H1 (cell line): ENCODE results near the gene CLEC2B.

Source experiments
- BACH1 ChIP-seq: IDR thresholded peaks from 2 replicates; pipeline ENCODE4 v1.6.1; 2012; ENCODE audit warnings: low read length, improper control_type of control experiment
- CBX8 ChIP-seq: fragments of 300-800, 300-1000 bp; sonication (generic); IDR thresholded peaks from 2 replicates; pipeline ENCODE4 v1.7.1; 2016; ENCODE audit warnings: low read depth, low read length, borderline replicate concordance
- CEBPB ChIP-seq: IDR thresholded peaks from 2 replicates; pipeline ENCODE4 v1.6.1; 2012; ENCODE audit warnings: low read depth, low read length
- EP300 ChIP-seq, 2 experiments: IDR thresholded peaks; 1 replicate in 1 of 2; 2 replicates in 1 of 2; pipeline ENCODE4 v1.6.1; 2011 to 2012; ENCODE audit warnings: low read depth in 2 of 2, low read length in 2 of 2, mild to moderate bottlenecking in 2 of 2, borderline replicate concordance in 1 of 2, inconsistent platforms in 1 of 2, moderate library complexity in 1 of 2
- EZH2 ChIP-seq: fragments of 200-600 bp; sonication (generic); IDR thresholded peaks from 2 replicates; pipeline ENCODE4 v1.7.1; 2012; ENCODE audit warnings: low read depth, mild to moderate bottlenecking, moderate library complexity, low read length, inconsistent platforms; ENCODE audit not compliant: severe bottlenecking
- GABPA ChIP-seq: IDR thresholded peaks from 2 replicates; pipeline ENCODE4 v1.6.1; 2011; ENCODE audit warnings: mild to moderate bottlenecking, low read length, moderate library complexity, borderline replicate concordance; ENCODE audit not compliant: insufficient read depth
- POLR2A ChIP-seq, 2 experiments: IDR thresholded peaks; 1 replicate in 1 of 2; 2 replicates in 1 of 2; pipeline ENCODE4 v1.6.1; 2011; ENCODE audit warnings: low read depth in 2 of 2, low read length in 2 of 2, mild to moderate bottlenecking in 2 of 2; ENCODE audit errors: control extremely low read depth in 1 of 2
- POLR2AphosphoS5 ChIP-seq: IDR thresholded peaks from 2 replicates; pipeline ENCODE4 v1.6.1; 2011; ENCODE audit warnings: low read depth, low read length
- SP2 ChIP-seq: IDR thresholded peaks from 2 replicates; pipeline ENCODE4 v1.6.1; 2012; ENCODE audit warnings: mild to moderate bottlenecking, low read length, inconsistent platforms
- TAF1 ChIP-seq: IDR thresholded peaks from 2 replicates; pipeline ENCODE4 v1.6.1; 2011; ENCODE audit warnings: mild to moderate bottlenecking, low read depth, low read length
- TF ChIP-seq, protein P1 (sequence below): fragments of 300-600 bp; sonication (generic); IDR thresholded peaks from 2 replicates; pipeline ENCODE4 v1.7.1; 2012; ENCODE audit warnings: low read length, moderate library complexity, mild to moderate bottlenecking, inconsistent platforms; ENCODE audit not compliant: insufficient replicate concordance
- TF ChIP-seq, protein P2 (sequence below): IDR thresholded peaks from 2 replicates; pipeline ENCODE4 v1.6.1; 2012; ENCODE audit warnings: inconsistent platforms
- TF ChIP-seq, protein P3 (sequence below), 3 experiments: IDR thresholded peaks; 1 replicate in 2 of 3; 2 replicates in 1 of 3; pipeline versions ENCODE4 v1.5.1 to v1.6.1; 2011; ENCODE audit warnings: low read length in 3 of 3, mild to moderate bottlenecking in 3 of 3, inconsistent platforms in 2 of 3, low read depth in 1 of 3, moderate library complexity in 1 of 3; ENCODE audit not compliant: insufficient read depth in 1 of 3; ENCODE audit errors: control extremely low read depth in 1 of 3
- TF ChIP-seq, protein P4 (sequence below): IDR thresholded peaks from 2 replicates; pipeline ENCODE4 v1.6.1; 2012; ENCODE audit warnings: inconsistent platforms

DNA sequence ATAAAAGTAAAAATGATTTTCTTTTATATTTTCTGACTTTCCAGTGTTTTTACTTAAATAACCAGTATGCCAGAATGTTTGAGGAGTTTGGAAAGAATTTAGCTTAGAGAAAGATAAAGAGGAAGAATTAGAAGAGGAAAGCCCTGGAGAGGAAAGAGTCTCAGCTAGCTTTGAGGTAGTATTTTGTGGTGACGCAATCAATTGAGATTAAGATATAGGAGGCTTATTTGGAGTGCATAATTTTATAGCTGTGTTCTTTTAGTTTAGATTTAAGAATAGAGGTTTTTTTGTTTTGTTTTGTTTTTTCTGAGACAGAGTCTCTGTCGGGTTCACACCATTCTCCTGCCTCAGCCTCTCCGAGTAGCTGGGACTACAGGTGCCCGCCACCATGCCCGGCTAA lies 18.1 kb downstream of the CLEC2B start:
- TF ChIP-seq SP2, result no peak
- TF ChIP-seq, protein P1, sequence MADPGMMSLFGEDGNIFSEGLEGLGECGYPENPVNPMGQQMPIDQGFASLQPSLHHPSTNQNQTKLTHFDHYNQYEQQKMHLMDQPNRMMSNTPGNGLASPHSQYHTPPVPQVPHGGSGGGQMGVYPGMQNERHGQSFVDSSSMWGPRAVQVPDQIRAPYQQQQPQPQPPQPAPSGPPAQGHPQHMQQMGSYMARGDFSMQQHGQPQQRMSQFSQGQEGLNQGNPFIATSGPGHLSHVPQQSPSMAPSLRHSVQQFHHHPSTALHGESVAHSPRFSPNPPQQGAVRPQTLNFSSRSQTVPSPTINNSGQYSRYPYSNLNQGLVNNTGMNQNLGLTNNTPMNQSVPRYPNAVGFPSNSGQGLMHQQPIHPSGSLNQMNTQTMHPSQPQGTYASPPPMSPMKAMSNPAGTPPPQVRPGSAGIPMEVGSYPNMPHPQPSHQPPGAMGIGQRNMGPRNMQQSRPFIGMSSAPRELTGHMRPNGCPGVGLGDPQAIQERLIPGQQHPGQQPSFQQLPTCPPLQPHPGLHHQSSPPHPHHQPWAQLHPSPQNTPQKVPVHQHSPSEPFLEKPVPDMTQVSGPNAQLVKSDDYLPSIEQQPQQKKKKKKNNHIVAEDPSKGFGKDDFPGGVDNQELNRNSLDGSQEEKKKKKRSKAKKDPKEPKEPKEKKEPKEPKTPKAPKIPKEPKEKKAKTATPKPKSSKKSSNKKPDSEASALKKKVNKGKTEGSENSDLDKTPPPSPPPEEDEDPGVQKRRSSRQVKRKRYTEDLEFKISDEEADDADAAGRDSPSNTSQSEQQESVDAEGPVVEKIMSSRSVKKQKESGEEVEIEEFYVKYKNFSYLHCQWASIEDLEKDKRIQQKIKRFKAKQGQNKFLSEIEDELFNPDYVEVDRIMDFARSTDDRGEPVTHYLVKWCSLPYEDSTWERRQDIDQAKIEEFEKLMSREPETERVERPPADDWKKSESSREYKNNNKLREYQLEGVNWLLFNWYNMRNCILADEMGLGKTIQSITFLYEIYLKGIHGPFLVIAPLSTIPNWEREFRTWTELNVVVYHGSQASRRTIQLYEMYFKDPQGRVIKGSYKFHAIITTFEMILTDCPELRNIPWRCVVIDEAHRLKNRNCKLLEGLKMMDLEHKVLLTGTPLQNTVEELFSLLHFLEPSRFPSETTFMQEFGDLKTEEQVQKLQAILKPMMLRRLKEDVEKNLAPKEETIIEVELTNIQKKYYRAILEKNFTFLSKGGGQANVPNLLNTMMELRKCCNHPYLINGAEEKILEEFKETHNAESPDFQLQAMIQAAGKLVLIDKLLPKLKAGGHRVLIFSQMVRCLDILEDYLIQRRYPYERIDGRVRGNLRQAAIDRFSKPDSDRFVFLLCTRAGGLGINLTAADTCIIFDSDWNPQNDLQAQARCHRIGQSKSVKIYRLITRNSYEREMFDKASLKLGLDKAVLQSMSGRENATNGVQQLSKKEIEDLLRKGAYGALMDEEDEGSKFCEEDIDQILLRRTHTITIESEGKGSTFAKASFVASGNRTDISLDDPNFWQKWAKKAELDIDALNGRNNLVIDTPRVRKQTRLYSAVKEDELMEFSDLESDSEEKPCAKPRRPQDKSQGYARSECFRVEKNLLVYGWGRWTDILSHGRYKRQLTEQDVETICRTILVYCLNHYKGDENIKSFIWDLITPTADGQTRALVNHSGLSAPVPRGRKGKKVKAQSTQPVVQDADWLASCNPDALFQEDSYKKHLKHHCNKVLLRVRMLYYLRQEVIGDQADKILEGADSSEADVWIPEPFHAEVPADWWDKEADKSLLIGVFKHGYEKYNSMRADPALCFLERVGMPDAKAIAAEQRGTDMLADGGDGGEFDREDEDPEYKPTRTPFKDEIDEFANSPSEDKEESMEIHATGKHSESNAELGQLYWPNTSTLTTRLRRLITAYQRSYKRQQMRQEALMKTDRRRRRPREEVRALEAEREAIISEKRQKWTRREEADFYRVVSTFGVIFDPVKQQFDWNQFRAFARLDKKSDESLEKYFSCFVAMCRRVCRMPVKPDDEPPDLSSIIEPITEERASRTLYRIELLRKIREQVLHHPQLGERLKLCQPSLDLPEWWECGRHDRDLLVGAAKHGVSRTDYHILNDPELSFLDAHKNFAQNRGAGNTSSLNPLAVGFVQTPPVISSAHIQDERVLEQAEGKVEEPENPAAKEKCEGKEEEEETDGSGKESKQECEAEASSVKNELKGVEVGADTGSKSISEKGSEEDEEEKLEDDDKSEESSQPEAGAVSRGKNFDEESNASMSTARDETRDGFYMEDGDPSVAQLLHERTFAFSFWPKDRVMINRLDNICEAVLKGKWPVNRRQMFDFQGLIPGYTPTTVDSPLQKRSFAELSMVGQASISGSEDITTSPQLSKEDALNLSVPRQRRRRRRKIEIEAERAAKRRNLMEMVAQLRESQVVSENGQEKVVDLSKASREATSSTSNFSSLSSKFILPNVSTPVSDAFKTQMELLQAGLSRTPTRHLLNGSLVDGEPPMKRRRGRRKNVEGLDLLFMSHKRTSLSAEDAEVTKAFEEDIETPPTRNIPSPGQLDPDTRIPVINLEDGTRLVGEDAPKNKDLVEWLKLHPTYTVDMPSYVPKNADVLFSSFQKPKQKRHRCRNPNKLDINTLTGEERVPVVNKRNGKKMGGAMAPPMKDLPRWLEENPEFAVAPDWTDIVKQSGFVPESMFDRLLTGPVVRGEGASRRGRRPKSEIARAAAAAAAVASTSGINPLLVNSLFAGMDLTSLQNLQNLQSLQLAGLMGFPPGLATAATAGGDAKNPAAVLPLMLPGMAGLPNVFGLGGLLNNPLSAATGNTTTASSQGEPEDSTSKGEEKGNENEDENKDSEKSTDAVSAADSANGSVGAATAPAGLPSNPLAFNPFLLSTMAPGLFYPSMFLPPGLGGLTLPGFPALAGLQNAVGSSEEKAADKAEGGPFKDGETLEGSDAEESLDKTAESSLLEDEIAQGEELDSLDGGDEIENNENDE, result no peak
- TF ChIP-seq, protein P2, sequence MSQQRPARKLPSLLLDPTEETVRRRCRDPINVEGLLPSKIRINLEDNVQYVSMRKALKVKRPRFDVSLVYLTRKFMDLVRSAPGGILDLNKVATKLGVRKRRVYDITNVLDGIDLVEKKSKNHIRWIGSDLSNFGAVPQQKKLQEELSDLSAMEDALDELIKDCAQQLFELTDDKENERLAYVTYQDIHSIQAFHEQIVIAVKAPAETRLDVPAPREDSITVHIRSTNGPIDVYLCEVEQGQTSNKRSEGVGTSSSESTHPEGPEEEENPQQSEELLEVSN, result no peak
- no peak for TF ChIP-seq EP300 (IDR thresholded peaks at IDR 0.05; ENCODE audit: borderline replicate concordance in 1 of 2, low read depth in 2 of 2, low read length in 2 of 2)
- TF ChIP-seq, protein P3, sequence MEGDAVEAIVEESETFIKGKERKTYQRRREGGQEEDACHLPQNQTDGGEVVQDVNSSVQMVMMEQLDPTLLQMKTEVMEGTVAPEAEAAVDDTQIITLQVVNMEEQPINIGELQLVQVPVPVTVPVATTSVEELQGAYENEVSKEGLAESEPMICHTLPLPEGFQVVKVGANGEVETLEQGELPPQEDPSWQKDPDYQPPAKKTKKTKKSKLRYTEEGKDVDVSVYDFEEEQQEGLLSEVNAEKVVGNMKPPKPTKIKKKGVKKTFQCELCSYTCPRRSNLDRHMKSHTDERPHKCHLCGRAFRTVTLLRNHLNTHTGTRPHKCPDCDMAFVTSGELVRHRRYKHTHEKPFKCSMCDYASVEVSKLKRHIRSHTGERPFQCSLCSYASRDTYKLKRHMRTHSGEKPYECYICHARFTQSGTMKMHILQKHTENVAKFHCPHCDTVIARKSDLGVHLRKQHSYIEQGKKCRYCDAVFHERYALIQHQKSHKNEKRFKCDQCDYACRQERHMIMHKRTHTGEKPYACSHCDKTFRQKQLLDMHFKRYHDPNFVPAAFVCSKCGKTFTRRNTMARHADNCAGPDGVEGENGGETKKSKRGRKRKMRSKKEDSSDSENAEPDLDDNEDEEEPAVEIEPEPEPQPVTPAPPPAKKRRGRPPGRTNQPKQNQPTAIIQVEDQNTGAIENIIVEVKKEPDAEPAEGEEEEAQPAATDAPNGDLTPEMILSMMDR (IDR thresholded peaks at IDR 0.05; ENCODE audit: control extremely low read depth in 1 of 3, insufficient read depth in 1 of 3, low read depth in 1 of 3, low read length in 3 of 3), result no peak
- no peak for TF ChIP-seq POLR2AphosphoS5
- no peak for TF ChIP-seq TAF1
- TF ChIP-seq GABPA, result no peak
- TF ChIP-seq, protein P4, sequence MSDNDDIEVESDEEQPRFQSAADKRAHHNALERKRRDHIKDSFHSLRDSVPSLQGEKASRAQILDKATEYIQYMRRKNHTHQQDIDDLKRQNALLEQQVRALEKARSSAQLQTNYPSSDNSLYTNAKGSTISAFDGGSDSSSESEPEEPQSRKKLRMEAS, result no peak
- TF ChIP-seq CEBPB, result peak; percentile 40; the same call in 1 of the 2 replicates
- TF ChIP-seq EZH2, result no peak
- no peak for TF ChIP-seq BACH1
- no peak for TF ChIP-seq CBX8
- no peak for TF ChIP-seq POLR2A (IDR thresholded peaks at IDR 0.05; ENCODE audit: control extremely low read depth in 1 of 2, low read depth in 2 of 2, low read length in 2 of 2)
